ENCODE data around the gene HPN.

- no peak for TF ChIP-seq EP300 (IDR thresholded peaks at IDR 0.05)
- TF ChIP-seq CTCF (IDR thresholded peaks at IDR 0.05) = no peak
These were observed 13.1 kb downstream of the HPN start for GRCh38 chr19:35054626-35055025.

Data from tibial nerve (tissue), 4 donors.